Skeletal muscle tissue (tissue), 4 donors: ENCODE data around the gene FRS3. TPM values are rescaled to one million over a fixed set of nuclear protein-coding genes. Genes with fewer than 3 reads are reported as not detected.
A peak's percentile ranks its signal among the peaks of the same experiment; 100 is the strongest.
"Not testable (repeated sequence)": the region's sequence is repeated elsewhere in the genome, so short reads cannot be mapped to it uniquely, and the experiment has no call there.

Experiments
- H3K27ac ChIP-seq: one replicate; pipeline ENCODE4 v1.7.0; 2013; ENCODE audit warnings: mild to moderate bottlenecking, low read depth, low read length, inconsistent platforms
- H3K27me3 ChIP-seq, 3 donors: one replicate each; pipeline ENCODE4 v1.7.0; 2013; ENCODE audit warnings: low read length in 3 of 3; ENCODE audit not compliant: control insufficient read depth in 3 of 3, insufficient read depth in 3 of 3
- H3K36me3 ChIP-seq, 3 donors: one replicate each; pipeline ENCODE4 v1.7.0; 2013; ENCODE audit warnings: low read length in 3 of 3; ENCODE audit not compliant: control insufficient read depth in 3 of 3, insufficient read depth in 3 of 3
- H3K4me1 ChIP-seq, 3 donors: one replicate each; pipeline ENCODE4 v1.7.0; 2013; ENCODE audit warnings: low read length in 3 of 3, mild to moderate bottlenecking in 3 of 3; ENCODE audit not compliant: control insufficient read depth in 3 of 3, insufficient read depth in 3 of 3
- H3K4me3 ChIP-seq, 3 donors: one replicate each; pipeline ENCODE4 v1.7.0; 2013; ENCODE audit warnings: low read length in 3 of 3
- H3K9ac ChIP-seq, 3 donors: one replicate each; pipeline ENCODE4 v1.7.0; 2013; ENCODE audit warnings: low read length in 3 of 3, mild to moderate bottlenecking in 3 of 3, moderate library complexity in 2 of 3, low read depth in 1 of 3
- H3K9me3 ChIP-seq, 3 donors: one replicate each; pipeline ENCODE4 v1.7.0; 2013; ENCODE audit warnings: low read length in 3 of 3; ENCODE audit not compliant: control insufficient read depth in 3 of 3
- total RNA-seq: library from RNA; depleted of rRNA; stranded (reverse); fragments of >200 nt; gene quantifications from one replicate; pipeline ENCODE4 v1.2.3, GENCODE V29; 2014
- donor health status: Osteomylitis.

Gene FRS3
- total RNA-seq, 1 donor from 2014 or later = 1.6 TPM

DNA sequence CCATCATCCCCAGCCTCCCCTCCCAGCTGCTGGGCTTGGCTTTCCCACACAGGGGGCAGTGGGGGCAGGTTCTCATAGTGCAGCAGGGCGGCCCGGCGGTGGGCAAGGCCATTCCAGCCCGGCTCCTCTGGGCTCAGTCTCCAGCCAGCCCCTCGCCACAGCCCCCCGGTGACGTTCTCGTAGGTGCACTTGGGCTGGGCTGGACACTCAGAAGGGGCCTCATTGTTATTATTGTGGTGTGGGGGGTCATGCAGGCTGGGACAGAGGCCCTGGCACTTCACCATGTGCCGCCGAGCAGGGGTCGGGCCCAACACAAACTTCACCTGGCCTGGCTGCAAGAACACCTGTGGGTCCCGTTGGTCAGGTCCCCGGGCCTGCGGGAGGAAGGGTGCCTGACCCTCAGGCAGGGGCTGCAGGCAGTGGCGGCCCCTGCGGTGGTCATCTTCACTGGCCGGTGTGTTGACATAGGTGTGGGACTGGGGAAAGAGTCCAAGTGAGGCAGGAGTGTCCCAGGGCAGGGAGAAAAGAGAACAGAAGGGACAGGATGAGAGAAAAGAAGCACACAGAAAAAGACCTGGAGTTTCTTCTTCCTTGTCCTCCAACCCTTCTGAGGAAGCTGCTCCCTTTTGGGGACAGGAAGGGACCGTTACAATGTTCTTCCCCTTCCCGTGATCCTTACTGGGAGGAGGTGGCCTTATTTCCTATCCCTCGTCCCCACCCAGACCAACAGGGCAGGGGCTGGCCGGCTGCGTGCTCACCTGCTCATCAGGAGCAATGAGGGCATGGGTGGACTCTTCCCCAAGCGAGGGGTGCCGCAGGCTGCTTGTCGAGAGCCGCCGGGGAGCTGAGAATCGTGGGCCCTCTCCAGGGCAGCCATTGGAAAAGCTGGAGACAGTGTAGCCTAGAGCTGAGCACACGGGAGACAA, 8.4 kb downstream of the FRS3 start:
- H3K9ac ChIP-seq = no peak overlapping the region
- peaks cover 41 to 42% (median 42%) of the 10 kb centered on the region in 3 donors for H3K36me3 ChIP-seq
- no peak overlapping the region for H3K4me3 ChIP-seq
- no peak overlapping the region for H3K27ac ChIP-seq
- no peaks in the 10 kb centered on the region for H3K9me3 ChIP-seq
- H3K27me3 ChIP-seq = no peaks in the 10 kb centered on the region
- H3K4me1 ChIP-seq = peaks cover 4 to 9% (median 5%) of the 10 kb centered on the region in 3 donors

DNA sequence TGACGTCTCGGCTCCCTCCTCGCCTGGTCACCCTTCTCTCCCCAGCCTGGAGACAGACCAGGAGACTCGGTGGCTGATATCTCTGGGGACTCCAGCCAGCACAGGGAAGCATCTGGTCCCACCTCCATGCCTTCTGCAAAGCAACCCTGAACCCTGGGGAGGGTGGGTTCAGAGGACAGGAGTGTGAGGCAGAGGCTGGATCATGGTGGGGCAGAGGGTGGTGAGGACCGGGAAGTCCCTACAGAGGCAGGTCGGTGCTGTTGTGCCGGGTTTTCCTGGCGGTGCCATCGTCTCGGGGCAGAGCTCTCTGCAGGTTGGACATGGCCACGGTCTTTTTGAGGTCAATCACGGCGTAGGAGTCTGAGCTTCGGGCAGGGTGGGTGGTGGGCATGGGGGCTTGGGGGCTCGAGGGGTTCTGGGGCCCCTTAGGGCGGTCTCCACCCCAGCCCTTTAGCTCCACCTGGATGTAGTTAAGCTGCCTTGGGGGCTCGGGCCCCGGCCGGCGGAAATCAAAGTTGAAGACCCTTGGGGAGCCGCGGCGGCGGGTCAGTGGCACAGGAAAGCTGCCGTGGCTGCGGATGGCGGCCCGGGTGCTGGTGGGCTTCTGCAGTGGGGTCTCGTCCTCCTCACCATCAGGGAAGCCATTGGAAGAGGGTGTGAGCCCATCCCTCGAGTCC, 9.2 kb downstream of the FRS3 start:
- Histone ChIP-seq H3K27ac (no peak overlapping the region), H3K4me3 (no peak overlapping the region), H3K27me3 (no peaks in the 10 kb centered on the region), H3K9ac (no peak overlapping the region), H3K9me3 (no peaks in the 10 kb centered on the region), H3K4me1 (peaks cover 4 to 9% (median 5%) of the 10 kb centered on the region in 3 donors), H3K36me3 (peaks cover 37 to 40% (median 39%) of the 10 kb centered on the region in 3 donors)

DNA sequence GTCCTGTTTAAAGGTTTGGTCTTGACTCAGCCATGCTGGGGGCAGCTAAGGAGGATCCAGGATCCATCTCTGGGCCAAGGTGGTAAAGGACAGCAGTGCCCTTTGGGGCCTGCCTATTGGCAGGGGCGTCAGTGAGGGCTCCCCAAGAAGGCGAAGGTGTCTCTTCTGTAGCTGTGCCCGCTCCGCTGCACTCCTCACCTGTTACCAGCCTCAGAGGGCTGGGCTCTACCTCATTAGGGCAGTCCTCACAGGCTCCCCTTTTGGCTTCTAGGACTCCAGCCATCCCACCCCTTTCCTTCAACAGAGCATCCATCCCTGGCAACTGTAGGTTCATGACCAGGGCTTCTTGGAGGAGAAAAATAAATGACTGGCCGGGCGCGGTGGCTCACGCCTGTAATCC, 10.3 kb downstream of the FRS3 start:
- Histone ChIP-seq H3K27me3 (no peaks in the 10 kb centered on the region), H3K4me1 (peaks cover 4 to 9% (median 5%) of the 10 kb centered on the region in 3 donors), H3K4me3 (no peak overlapping the region), H3K9me3 (no peaks in the 10 kb centered on the region), H3K36me3 (peaks cover 26 to 28% (median 27%) of the 10 kb centered on the region in 3 donors), H3K9ac (no peak overlapping the region), H3K27ac (no peak overlapping the region)

DNA sequence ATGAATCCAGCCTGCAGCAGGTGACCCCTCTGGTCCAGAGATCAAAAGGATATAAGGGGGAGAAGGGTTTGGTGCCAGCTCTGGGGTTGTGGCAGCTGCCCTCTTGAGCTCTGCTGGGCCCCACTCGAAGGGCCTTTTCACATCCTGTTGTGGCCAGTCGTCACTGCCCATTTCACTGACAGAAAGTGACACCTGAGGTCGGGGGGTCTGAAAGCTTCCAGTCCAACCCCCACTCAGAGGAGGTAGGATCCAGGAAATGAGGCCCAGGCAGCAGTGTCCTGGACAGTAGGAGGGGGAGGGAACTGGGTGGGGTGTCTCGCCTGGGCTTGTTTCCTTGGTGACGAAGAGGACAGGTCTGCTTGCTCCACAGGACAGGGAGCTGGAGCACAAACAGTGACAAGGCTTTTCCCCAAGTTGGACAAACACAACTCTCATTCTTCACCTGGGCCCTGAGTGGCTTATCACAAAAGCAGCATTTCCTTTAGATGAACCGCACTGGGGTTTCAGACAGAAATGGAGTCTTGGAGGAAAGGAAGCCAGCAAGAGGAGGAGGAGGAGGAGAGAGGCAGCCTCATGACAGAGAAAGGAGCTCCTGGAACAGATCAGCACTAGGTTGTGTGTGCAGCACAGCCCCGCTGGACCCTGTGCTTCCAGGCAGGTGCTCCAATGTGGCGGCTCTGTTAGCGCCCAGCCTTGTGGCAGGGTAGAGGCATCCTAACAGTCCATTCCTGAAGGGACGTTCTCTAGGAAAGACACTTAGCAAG, 11.0 kb downstream of the FRS3 start:
- Histone ChIP-seq H3K4me3 (no peak overlapping the region), H3K27me3 (no peaks in the 10 kb centered on the region), H3K27ac (no peak overlapping the region), H3K9ac (no peak overlapping the region), H3K4me1 (peaks cover 4 to 9% (median 5%) of the 10 kb centered on the region in 3 donors), H3K36me3 (peaks cover 22 to 25% (median 23%) of the 10 kb centered on the region in 3 donors), H3K9me3 (no peaks in the 10 kb centered on the region)

DNA sequence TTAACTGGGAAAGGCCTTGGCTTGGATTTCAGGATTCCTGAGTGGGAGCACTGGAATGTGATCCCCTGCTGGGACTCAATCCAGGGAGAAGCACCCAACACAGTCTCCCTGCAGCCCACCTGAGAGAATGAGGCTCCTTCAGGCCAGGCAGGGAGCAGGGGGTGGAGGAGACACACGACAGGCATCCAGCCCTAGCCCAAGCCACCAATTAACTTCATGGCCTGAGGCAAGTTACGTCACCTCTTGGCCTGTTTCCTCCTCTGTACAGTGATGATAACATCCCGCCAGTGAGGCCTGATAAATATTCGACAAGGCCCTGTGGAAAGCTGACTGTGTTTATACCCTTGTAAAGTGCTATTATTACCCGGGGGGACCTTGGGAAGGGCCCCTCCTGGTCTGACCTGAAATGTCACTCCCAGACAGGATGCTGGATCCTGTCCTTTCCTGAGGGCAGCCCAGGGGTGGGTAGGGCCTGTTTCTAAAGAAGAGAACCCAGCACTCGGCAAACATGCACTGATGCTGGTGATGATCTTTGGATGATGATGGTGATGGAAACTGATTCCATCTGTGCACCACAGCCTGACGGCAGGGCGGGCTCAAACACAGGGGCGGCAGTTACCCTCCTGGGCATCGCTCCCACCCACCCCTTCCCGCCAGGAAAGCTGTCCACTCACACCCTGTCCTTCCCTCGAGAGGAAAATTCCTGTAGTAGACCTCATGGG, 12.4 kb downstream of the FRS3 start:
- Histone ChIP-seq H3K4me1 (peaks cover 4 to 9% (median 5%) of the 10 kb centered on the region in 3 donors), H3K27ac (no peak overlapping the region), H3K27me3 (no peaks in the 10 kb centered on the region), H3K9me3 (no peaks in the 10 kb centered on the region), H3K4me3 (no peak overlapping the region), H3K9ac (peak overlapping the region in 2 of 3 donors; percentile 20 to 33), H3K36me3 (peaks cover 17 to 20% (median 19%) of the 10 kb centered on the region in 3 donors)

DNA sequence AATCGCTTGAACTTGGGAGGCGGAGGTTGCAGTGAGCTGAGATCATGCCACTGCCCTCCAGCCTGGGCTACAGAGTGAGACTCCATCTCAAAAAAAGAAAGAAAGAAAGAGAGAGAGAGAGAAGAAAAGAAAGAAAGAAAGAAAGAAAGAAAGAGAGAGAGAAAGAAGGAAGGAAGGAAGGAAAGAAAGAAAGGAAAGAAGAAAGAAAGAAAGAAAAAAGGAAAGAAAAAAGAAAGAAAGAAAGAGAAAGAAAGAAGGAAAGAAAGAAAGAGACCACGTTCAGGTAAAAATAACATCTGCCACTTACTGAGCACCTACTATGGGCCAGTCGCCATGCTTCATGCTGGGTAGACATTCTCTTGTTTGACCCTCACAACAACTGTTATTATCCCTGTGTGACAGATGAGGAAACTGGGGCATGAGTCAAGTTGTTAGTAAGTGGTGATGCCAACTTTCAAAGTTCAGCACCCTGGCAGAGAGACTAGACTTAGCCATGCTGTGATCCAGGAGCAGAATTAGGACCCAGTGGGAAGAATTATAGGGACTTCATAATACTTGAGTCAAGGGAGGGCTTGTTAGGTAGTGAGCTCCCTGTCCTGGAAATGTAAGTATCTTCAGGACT, 13.5 kb downstream of the FRS3 start:
- not testable (repeated sequence) for H3K9ac ChIP-seq, H3K27ac ChIP-seq, H3K27me3 ChIP-seq, H3K9me3 ChIP-seq, H3K4me3 ChIP-seq, H3K4me1 ChIP-seq
- peaks cover 6 to 10% (median 9%) of the 10 kb centered on the region in 3 donors for H3K36me3 ChIP-seq

DNA sequence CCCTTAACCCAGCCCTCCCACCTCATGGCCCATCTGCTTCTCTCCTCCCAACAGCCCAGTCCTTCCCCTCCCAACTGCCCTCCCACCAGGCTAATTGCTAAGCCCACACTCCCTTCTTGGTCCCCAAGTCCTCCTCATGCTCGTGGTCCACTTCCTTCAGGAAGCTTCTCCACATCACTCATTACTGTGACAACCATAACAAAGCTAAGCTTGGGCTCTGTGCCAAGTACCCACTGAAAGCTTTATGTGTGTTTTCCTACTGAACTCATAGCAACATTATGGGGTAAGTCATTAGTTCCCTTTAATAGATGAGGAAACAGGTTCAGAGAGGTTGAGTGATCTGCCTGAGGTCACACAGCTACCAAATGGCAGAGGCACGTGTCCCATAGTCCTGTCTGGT, 16.2 kb downstream of the FRS3 start:
- H3K4me1 ChIP-seq = peaks cover 4 to 9% (median 5%) of the 10 kb centered on the region in 3 donors
- H3K27me3 ChIP-seq = no peaks in the 10 kb centered on the region
- no peaks in the 10 kb centered on the region for H3K36me3 ChIP-seq
- H3K9ac ChIP-seq = no peak overlapping the region
- H3K27ac ChIP-seq = no peak overlapping the region
- H3K4me3 ChIP-seq = no peak overlapping the region
- H3K9me3 ChIP-seq = no peaks in the 10 kb centered on the region

DNA sequence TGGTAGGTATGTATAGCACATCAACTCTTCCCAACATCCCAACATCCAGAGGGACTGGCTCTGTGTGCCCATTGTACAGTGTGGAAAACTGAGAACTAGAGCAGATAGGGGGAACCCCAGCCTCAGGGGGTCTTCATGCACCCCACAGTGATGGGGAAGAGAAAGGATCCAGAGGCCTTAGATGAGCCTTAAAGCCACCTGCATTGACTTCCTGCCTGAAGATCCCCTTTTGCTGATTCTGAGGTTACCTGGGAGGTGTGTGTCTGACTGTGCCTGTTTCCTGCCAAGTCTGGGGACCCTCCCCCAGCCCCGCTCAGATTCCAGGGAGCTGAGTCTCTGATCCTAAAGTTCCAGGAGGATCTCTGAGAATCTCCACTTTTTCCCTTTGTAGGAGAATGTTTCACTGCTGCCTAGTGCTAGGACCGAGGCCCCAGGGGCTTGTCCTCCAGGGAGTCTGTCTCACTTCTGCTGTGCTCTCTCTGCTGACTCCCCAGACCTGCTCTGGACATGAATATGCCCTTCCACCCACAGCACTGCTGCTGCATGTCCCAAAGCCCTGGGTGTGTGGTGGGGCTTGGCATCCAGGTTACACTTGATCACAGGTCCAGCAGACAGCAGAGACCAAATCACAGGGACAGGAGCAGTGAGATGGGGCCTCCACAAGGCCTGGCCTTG, 19.7 kb downstream of the FRS3 start:
- Histone ChIP-seq H3K27me3 (no peaks in the 10 kb centered on the region), H3K9ac (no peak overlapping the region)

More for the DNA sequence above, 19.7 kb downstream of the FRS3 start:
- Histone ChIP-seq H3K4me1 (peaks cover 0 to 7% (median 2%) of the 10 kb centered on the region in 3 donors), H3K27ac (no peak overlapping the region), H3K4me3 (no peak overlapping the region), H3K36me3 (no peaks in the 10 kb centered on the region), H3K9me3 (no peaks in the 10 kb centered on the region)
